Measurements from ENCODE around the gene SETD9.

The SETD9 gene

GRCh38 chr5:56913766-56914165 is 4.4 kb downstream of the SETD9 start:
- no peak overlapping the region for H3K4me3 Mint-ChIP-seq
- peaks cover 4% of the 10 kb centered on the region for H3K36me3 Mint-ChIP-seq (ENCODE audit: low read depth)
- no peaks in the 10 kb centered on the region for H3K27me3 Mint-ChIP-seq
- H3K4me1 Mint-ChIP-seq (ENCODE audit: low read depth): peaks cover 16% of the 10 kb centered on the region
- H3K27ac Mint-ChIP-seq: no peak overlapping the region
- H3K9me3 Mint-ChIP-seq: no peaks in the 10 kb centered on the region

- no peaks in the 10 kb centered on the region for H3K27me3 Mint-ChIP-seq
- H3K4me1 Mint-ChIP-seq (ENCODE audit: low read depth): peaks cover 12% of the 10 kb centered on the region
- no peak overlapping the region for H3K27ac Mint-ChIP-seq
- no peak overlapping the region for H3K4me3 Mint-ChIP-seq
- H3K9me3 Mint-ChIP-seq: no peaks in the 10 kb centered on the region
- H3K36me3 Mint-ChIP-seq (ENCODE audit: low read depth): peaks cover 4% of the 10 kb centered on the region
Measured at GRCh38 chr5:56914678-56915077, 5.3 kb downstream of the SETD9 start.

GRCh38 chr5:56917534-56917933 is 8.1 kb downstream of the SETD9 start:
- Mint-ChIP-seq H3K4me3 (no peak overlapping the region), H3K9me3 (no peaks in the 10 kb centered on the region), H3K27me3 (no peaks in the 10 kb centered on the region), H3K4me1 (ENCODE audit: low read depth) (no peaks in the 10 kb centered on the region), H3K27ac (no peak overlapping the region), H3K36me3 (ENCODE audit: low read depth) (peaks cover 21% of the 10 kb centered on the region)

DNA sequence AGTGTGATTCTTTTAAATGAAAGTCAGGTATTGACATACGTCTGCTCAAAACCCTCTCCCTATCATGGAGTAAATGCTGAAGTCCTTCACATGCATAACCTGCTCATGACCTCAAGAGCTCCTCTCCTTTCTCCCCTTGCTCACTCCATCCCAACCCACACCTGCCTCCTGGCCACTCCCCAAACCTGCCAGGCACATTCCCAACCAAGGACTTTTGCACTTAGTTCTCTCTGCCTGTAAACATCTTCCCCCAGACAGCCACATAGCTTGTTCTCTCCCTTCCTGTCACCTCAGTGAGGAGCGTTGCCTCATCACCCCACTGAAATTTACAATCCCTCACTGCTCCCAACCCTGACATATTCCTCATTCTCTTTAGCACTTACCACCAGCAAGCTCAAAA is 8.7 kb downstream of the SETD9 start:
- no peaks in the 10 kb centered on the region for H3K4me1 Mint-ChIP-seq (ENCODE audit: low read depth)
- H3K4me3 Mint-ChIP-seq: no peak overlapping the region
- H3K9me3 Mint-ChIP-seq: no peaks in the 10 kb centered on the region
- no peaks in the 10 kb centered on the region for H3K27me3 Mint-ChIP-seq
- no peak overlapping the region for H3K27ac Mint-ChIP-seq
- H3K36me3 Mint-ChIP-seq (ENCODE audit: low read depth): peaks cover 26% of the 10 kb centered on the region

- no peaks in the 10 kb centered on the region for H3K9me3 Mint-ChIP-seq
- H3K4me1 Mint-ChIP-seq (ENCODE audit: low read depth): no peaks in the 10 kb centered on the region
- peaks cover 43% of the 10 kb centered on the region for H3K36me3 Mint-ChIP-seq (ENCODE audit: low read depth)
- H3K27ac Mint-ChIP-seq: no peak overlapping the region
- no peak overlapping the region for H3K4me3 Mint-ChIP-seq
- H3K27me3 Mint-ChIP-seq: no peaks in the 10 kb centered on the region
Measured at GRCh38 chr5:56919942-56920662, 10.7 kb downstream of the SETD9 start.

- H3K4me1 Mint-ChIP-seq (ENCODE audit: low read depth): no peaks in the 10 kb centered on the region
Measured at GRCh38 chr5:56922922-56923321, 13.5 kb downstream of the SETD9 start.

GRCh38 chr5:56934325-56934724 is 24.9 kb downstream of the SETD9 start:
- Mint-ChIP-seq H3K4me1 (ENCODE audit: low read depth) (no peaks in the 10 kb centered on the region), H3K27me3 (no peaks in the 10 kb centered on the region), H3K4me3 (no peak overlapping the region), H3K27ac (no peak overlapping the region), H3K36me3 (ENCODE audit: low read depth) (peaks cover 62% of the 10 kb centered on the region), H3K9me3 (no peaks in the 10 kb centered on the region)

More at GRCh38 chr5:56922922-56923321, 13.5 kb downstream of the SETD9 start:
- H3K27me3 Mint-ChIP-seq: no peaks in the 10 kb centered on the region
- H3K4me3 Mint-ChIP-seq: no peak overlapping the region
- no peak overlapping the region for H3K27ac Mint-ChIP-seq
- peaks cover 62% of the 10 kb centered on the region for H3K36me3 Mint-ChIP-seq (ENCODE audit: low read depth)
- no peaks in the 10 kb centered on the region for H3K9me3 Mint-ChIP-seq

DNA sequence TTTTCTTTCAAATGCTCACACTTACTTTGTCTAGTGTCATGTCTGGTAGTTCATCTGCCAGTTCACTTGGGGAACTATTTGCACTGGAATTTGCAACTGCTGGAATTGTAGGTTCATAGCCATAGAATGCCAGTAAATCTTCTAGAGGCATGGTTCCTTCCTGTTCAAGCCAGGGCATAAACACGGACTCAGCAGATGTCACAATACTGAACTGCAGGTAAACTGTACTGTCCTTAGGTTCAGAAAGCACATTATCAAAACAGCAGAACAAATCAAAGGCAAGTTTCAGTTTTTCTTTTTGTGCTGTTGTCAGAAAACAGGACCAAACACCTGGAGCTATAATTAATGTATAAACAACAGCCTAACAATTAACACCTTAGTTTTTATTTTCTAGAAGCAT is 29.5 kb downstream of the SETD9 start:
- Mint-ChIP-seq H3K4me3 (no peak overlapping the region), H3K9me3 (no peaks in the 10 kb centered on the region), H3K27ac (no peak overlapping the region), H3K36me3 (ENCODE audit: low read depth) (peaks cover 70% of the 10 kb centered on the region), H3K4me1 (ENCODE audit: low read depth) (no peaks in the 10 kb centered on the region), H3K27me3 (no peaks in the 10 kb centered on the region)

- no peak overlapping the region for H3K4me3 Mint-ChIP-seq
- no peaks in the 10 kb centered on the region for H3K27me3 Mint-ChIP-seq
- H3K9me3 Mint-ChIP-seq: no peaks in the 10 kb centered on the region
- peaks cover 68% of the 10 kb centered on the region for H3K36me3 Mint-ChIP-seq (ENCODE audit: low read depth)
- no peak overlapping the region for H3K27ac Mint-ChIP-seq
- H3K4me1 Mint-ChIP-seq (ENCODE audit: low read depth): no peaks in the 10 kb centered on the region
Measured at GRCh38 chr5:56941981-56942380, 32.6 kb downstream of the SETD9 start.

DNA sequence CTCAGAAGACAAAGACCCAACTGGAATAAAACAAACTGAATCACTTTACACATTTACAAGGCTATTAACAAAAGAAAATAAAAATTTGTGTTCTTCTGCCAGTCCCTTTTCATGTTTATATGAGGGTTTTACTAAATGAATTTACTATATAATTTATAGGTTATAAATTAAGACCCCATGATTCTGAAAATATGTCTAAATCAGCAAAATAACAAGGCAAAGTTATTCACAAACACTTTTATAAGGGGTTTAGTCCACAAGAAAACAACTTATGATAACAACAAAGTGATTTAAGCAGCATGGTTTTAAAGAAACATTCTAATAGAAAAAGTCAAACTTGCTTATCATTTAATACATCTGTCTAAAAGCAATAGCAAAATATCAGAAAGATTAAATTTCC is 37.7 kb downstream of the SETD9 start:
- H3K4me3 Mint-ChIP-seq: no peak overlapping the region
- peaks cover 23% of the 10 kb centered on the region for H3K4me1 Mint-ChIP-seq (ENCODE audit: low read depth)
- H3K27me3 Mint-ChIP-seq: no peaks in the 10 kb centered on the region
- peaks cover 38% of the 10 kb centered on the region for H3K36me3 Mint-ChIP-seq (ENCODE audit: low read depth)
- no peak overlapping the region for H3K27ac Mint-ChIP-seq
- H3K9me3 Mint-ChIP-seq: no peaks in the 10 kb centered on the region

DNA sequence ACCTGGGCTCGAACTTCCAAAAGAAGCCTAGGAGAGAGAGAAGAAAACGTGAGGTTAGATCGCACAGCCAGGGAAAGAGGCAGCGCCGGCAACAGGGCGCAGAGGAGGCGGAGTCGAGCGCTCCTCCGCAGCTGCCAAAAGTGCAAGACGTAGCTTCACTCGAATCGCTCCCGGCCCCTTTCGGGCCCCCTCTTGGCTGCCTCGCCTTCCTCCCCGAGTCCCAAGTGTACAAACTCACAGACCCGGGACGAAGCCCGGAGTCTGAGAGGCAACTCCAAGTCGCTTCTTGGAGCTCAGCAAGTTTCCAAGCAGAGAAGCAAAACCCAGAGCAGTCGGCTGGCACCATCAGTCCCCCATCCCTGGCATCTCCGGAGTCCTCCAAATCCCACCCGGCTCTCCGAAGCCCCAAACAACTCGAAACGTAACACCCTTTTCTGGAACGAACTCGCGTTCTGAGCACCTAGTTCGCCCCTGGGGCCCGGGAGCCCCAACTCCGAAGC is 41.3 kb downstream of the SETD9 start:
- Mint-ChIP-seq H3K36me3 (ENCODE audit: low read depth) (peaks cover 16% of the 10 kb centered on the region), H3K27ac (peak overlapping the region; percentile 78), H3K9me3 (no peaks in the 10 kb centered on the region), H3K4me3 (peak overlapping the region; percentile 92), H3K27me3 (peaks cover 26% of the 10 kb centered on the region), H3K4me1 (ENCODE audit: low read depth) (peaks cover 32% of the 10 kb centered on the region)

GRCh38 chr5:56951126-56951945 is 41.9 kb downstream of the SETD9 start:
- Mint-ChIP-seq H3K36me3 (ENCODE audit: low read depth) (peaks cover 10% of the 10 kb centered on the region), H3K27me3 (peaks cover 29% of the 10 kb centered on the region), H3K9me3 (no peaks in the 10 kb centered on the region), H3K4me1 (ENCODE audit: low read depth) (peaks cover 32% of the 10 kb centered on the region), H3K27ac (peak overlapping the region; percentile 78), H3K4me3 (peak overlapping the region; percentile 92)

- Mint-ChIP-seq H3K4me1 (ENCODE audit: low read depth) (peaks cover 32% of the 10 kb centered on the region), H3K9me3 (no peaks in the 10 kb centered on the region), H3K4me3 (peak within 1 kb of the TSS; percentile 92), H3K27ac (peak within 1 kb of the TSS; percentile 78), H3K27me3 (peaks cover 34% of the 10 kb centered on the region), H3K36me3 (ENCODE audit: low read depth) (peaks cover 6% of the 10 kb centered on the region)
Measured at GRCh38 chr5:56951946-56952691, 42.7 kb downstream of the SETD9 start, which contains the start of gene MIER3. Gene MIER3 (minus strand): TSS chr5:56952123. CDS start chr5:56952102, 21 bp downstream.

DNA sequence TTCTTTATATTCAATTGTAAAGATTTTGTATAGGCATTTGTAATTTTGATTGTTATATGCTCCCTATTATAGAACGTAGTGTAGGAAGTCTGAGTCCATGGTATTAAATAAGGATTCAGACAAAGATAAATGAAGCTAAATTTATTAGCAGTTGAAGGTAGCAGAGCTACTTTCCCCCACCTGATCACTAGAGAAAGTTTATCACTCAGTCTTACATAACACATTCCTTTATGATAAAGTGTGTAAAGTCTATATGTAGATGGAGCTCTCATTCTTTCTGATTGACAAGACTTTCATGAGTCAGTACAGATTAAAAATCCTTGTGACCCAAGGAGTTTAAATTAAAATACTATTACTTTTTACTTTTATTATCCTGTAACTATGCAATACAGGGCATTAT is 44.9 kb downstream of the SETD9 start:
- no peaks in the 10 kb centered on the region for H3K36me3 Mint-ChIP-seq (ENCODE audit: low read depth)
- peaks cover 22% of the 10 kb centered on the region for H3K4me1 Mint-ChIP-seq (ENCODE audit: low read depth)
- H3K9me3 Mint-ChIP-seq: no peaks in the 10 kb centered on the region
- peaks cover 39% of the 10 kb centered on the region for H3K27me3 Mint-ChIP-seq
- no peak overlapping the region for H3K27ac Mint-ChIP-seq
- H3K4me3 Mint-ChIP-seq: no peak overlapping the region

- Mint-ChIP-seq H3K9me3 (no peaks in the 10 kb centered on the region), H3K27me3 (peaks cover 51% of the 10 kb centered on the region), H3K36me3 (ENCODE audit: low read depth) (no peaks in the 10 kb centered on the region), H3K27ac (no peak overlapping the region), H3K4me3 (no peak overlapping the region), H3K4me1 (ENCODE audit: low read depth) (no peaks in the 10 kb centered on the region)
Measured at GRCh38 chr5:56958595-56958994, 49.2 kb downstream of the SETD9 start.

All from stimulated activated naive CD8-positive, alpha-beta T cell treated with anti-CD3 and anti-CD28 coated beads, Interleukin-15, Interleukin-2, amounts not matched to agents 100 ng/mL and 50 ng/mL, for 24 hours (primary cell).